ENCODE data around the gene TOMT.
"Not testable (repeated sequence)": the region's sequence is repeated elsewhere in the genome, so short reads cannot be mapped to it uniquely, and the experiment has no call there.

The TOMT gene

DNA sequence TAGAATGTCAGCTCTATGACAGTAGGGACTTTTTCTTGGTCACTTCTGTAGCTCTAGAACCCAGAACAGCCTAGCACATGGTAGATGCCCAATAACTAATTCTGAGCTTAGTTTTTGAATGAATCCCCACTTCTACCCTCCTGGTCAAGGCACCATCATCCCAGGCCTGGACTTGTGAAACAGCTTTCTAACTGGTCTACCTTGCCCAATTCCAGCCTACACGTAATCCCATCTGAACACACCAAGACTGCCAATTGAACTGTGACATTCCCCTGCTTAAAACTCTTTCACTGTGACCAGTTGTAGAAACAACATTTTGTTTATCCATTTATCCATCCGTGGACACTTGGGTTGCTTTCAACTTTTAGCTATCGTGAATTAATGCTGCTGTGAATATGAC lies 23.7 kb downstream of the TOMT start:
- no peak for DNase-seq

DNA sequence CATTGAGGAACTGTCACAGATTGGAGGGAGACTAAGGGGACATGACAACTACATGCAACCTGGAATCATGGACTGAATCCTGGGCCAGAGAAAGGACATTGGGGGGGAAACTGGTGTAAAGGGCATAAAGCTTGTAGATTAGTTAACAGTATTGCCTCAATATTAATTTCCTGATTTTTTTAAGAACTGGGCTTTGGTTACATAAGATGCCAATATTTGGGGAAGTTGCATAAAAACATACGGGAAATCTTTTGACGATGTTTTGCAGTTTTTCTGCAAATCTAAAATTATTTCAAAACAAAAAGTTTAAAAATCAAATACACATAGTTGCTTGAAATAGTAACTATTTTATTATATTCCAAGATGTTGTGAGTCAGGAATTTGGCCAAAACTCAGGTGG lies 26.9 kb downstream of the TOMT start:
- no peak for DNase-seq

DNA sequence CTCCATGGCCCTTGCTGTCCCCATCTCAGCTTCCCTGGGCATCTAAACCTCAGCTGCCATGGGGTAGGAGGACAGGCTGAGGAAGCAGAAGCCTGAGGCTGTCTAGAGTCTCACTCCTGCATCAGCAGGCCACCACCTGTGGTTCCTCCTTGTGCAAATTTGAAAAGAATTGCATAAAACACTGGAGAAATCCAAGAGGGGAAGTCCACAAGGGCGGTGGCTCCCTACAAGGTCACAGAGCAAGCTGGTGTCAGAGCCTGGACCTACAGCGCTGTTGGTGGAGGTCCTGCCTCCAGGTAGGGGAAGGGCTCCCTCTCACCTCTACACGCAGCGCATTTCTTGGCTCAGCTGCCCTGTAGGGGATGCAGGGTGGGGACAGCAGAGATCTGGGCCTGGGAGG lies 29.7 kb downstream of the TOMT start, which contains the start of gene FOLR3:
Gene FOLR3, plus strand, starts transcription at position 253 of the 400 bp plus-strand sequence. CDS start 228 bp downstream, outside the sequence.
- DNase-seq = not testable (repeated sequence)

DNA sequence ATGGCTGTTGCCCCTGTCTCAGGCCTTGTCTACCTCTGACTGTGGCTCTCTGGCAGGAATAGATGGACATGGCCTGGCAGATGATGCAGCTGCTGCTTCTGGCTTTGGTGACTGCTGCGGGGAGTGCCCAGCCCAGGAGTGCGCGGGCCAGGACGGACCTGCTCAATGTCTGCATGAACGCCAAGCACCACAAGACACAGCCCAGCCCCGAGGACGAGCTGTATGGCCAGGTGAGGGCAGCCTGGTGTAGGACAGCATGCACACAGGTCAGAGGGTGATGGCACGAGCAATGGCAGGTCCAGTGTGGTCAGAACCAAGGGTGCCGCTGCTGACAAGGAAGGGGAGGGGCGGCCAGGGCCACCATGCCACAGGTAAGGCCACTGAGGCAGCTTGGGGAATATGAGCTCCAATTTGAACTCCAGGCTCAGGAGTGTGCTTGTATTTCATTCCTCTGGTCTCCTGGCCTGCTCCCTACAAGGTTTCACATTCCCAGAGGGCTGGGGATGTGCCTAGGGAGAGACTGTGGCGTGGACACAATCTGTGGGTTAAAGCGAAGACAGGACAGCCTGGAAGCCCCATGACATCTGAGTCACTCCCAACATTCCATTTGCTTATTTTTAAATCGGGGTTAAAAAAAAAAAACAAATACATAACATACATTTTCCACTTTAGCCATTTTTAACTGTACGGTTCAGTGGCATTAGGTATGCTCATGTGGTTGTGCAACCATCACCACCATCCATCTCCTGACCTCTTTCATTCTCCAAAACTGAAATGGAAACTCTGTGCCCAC lies 30.4 kb downstream of the TOMT start:
- no peak for DNase-seq

DNA sequence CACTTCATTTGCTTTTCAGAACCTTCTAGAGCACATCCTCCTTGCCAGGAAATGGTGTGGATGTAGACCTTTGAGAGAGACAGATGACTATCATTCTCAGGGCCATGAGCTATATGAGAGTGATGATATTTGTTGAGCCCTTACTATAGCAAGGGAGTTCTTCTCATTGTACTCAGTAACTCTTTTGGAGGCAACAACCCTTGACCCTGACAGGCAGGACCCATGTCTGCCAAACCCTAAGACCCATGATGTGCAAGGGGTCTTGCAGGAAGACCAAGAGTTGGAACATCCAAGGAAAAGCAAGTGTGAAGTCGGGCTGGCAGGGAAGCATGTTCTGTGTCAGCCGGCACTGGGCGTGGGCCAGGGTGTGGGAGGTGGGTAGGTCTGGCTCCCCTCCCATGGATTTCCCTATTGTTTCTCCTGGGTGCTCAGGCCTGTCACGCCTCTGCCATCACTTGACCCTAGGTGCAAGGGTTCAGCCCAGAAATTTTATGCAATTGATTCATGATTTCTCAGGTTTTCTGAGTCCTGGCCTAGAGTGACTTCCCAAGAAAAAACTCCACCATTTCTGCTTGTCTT lies 31.0 kb downstream of the TOMT start:
- no peak for DNase-seq

DNA sequence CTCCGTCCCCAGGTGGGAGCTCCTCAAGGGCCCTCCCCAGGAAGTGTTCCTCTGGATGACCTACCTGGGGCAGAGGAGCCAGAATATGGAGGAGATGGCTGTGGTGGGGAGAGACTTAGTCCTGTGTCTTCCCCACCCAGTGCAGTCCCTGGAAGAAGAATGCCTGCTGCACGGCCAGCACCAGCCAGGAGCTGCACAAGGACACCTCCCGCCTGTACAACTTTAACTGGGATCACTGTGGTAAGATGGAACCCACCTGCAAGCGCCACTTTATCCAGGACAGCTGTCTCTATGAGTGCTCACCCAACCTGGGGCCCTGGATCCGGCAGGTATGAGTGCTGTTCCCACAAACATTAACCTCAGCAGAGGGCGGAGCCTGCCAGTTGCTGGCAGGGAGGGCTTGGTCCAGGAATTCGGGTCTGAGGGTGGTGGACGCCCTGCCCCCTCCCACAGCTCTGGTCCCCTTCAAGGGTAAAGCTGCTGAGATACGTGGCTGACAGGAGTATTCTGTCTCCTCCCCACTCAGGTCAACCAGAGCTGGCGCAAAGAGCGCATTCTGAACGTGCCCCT lies 33.2 kb downstream of the TOMT start:
- no peak for DNase-seq

DNA sequence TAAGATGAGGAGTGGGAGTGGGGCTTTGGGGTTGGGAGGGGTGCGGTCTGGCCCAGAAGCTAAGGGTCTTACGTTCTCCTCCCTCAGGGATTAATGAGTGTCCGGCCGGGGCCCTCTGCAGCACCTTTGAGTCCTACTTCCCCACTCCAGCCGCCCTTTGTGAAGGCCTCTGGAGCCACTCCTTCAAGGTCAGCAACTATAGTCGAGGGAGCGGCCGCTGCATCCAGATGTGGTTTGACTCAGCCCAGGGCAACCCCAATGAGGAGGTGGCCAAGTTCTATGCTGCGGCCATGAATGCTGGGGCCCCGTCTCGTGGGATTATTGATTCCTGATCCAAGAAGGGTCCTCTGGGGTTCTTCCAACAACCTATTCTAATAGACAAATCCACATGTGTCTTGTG lies 33.8 kb downstream of the TOMT start:
- no peak for DNase-seq

DNA sequence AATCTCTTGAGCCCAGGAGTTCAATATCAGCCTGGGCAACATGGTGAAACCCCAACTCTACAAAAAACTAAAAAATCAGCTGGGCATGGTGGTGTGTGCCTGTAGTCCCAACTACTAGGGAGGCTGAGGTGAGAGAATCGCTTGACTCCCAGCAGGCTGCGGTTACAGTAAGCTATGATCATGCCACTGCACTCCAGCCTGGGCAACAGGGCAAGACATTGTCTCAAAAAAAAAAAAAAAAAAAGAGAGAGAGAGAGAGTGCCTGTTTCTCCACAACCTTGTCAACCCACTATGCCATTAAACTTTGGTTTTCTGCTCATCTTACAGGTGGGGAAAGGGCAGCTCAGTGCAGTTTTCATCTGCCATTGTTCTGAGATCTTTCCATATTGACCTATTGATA lies 34.9 kb downstream of the TOMT start:
- DNase-seq = no peak

DNA sequence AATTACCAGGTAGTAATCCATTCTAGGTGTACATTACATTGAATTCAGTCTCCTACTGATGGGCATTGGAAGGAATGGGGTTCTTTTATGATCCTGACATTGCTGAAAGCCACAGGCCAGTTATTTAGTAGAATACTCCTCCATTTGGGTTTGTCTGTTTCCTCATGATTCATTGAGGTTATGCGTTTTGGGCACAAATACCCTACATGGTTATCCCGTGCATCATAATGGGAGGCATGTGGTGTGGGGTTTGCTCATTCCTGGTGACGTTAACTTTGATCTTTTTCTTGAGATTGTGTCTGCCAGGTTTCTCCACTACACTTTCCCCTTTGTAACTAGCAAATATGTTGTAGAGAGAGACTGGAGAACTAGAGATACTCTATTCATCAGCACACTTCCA lies 35.3 kb downstream of the TOMT start:
- DNase-seq = no peak

DNA sequence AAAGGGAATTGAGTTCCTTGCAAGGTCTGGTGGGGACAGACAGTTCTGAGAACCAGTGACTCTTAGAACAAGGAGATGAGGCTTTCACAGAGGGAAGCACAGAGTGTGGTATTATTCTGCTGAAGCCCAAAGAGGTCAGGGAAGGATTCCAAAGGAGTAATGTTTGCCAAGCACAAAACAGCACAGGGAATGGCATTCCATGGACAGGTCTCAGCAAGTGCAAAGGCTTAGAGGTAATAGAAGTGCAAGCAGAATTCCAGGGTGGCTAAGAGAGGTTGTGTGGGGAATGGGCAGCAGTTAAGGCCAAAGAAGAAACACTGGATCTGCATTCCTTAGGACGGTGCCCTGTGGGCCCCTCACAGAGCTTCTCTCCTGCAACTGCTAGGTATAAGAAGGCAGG lies 36.4 kb downstream of the TOMT start:
- not testable (repeated sequence) for DNase-seq

DNA sequence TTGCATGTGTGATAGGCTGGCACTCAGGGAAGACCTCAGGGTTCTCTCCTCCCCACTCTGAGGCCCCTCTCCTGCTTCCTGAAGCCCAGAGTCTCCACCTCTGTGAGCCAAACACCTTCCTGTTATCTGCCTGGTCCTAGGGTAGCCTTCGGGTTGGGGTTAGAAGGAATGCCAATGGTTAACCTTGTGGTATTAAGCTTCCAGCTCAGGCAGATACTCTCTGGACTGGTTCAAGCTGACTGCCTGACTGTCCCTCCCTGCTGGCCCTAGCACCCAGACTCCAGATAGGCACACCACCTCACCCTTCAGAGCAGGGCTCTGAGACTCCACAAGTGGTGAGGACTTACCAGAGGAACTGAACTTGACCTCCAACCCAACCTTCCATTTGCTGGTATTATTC lies 36.8 kb downstream of the TOMT start:
- DNase-seq = not testable (repeated sequence)

DNA sequence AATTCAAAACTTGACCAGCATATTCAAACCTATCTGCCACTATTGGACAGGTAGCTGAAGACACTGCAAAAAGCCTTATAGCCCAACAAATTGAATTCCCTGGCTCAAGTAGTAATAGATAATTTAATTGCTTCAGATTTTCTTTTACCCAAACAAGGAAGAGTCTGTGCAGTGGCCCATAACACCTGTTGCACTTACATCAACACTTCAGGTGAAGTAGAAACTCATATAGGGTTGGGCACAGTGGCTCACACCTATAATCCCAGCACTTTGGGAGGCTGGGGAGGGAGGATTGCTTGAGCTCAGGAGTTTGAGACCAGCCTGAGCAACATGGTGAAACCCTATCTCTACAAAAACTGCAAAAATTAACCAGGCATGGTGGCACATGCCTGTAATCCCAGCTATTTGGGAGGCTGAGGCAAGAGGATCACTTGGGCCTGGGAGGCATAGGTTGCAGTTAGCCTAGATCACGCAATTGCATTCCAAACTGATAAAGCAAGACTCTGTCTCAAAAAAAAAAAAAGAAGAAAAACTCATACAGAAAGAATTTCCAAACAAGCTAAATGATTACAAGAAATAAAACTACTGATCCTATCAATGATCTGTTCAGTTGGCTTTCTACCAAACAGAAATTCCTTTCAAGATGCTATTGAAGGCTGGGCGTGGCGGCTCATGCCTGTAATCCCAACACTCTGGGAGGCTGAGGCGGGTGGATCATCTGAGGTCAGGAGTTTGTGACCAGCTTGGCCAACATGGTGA lies 39.3 kb downstream of the TOMT start:
- DNase-seq = no peak

DNA sequence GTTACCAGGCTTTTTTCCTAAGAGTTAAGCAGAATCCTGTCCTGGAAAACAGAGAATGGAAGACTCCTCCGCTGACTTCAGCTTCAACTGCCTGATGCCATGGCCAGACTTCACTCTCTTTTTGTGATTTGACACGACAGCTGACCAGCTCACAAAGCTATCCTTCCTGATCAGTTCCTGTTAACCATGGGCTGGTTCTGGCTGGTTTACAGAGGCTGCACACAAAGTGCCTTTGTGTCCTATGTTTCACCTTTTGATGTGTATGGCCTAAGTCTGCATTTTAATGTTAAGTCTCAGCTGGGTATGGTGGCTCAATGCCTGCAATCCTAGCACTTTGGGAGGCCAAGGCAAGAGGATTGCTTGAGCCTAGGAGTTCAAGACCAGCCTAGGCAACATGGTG lies 40.9 kb downstream of the TOMT start:
- no peak for DNase-seq

DNA sequence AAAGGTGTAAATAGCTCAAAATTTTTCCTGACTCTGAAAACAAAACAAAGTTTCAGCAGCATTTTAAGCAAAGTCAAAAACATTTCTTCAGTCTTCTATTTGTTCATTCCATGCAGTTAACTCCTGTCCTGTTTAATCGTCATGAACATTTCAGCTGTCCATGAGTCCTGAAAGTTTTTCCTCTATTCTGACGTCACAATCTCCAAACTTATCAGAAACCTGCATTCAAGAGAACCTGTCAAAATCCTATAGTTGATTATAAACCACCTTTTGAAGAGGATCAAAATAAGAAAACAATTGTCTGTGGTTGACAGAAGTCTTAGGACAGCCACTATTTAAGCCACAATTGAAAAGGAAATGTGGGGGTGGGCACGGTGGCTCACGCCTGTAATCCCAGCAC lies 45.2 kb downstream of the TOMT start:
- DNase-seq = no peak

DNA sequence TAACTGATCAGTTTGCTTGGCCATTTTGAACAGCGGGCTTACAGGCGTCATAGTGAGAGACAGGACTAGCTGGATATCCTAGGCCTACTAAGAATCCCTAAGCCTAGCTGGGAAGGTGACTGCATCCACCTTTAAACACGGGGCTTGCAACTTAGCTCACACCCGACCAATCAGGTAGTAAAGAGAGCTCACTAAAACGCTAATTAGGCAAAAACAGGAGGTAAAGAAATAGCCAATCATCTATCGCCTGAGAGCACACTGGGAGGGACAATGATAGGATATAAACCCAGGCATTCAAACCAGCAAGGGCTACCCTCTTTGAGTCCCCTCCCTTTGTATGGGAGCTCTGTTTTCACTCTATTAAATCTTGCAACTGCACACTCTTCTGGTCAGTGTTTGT lies 48.1 kb downstream of the TOMT start:
- DNase-seq = not testable (repeated sequence)

DNA sequence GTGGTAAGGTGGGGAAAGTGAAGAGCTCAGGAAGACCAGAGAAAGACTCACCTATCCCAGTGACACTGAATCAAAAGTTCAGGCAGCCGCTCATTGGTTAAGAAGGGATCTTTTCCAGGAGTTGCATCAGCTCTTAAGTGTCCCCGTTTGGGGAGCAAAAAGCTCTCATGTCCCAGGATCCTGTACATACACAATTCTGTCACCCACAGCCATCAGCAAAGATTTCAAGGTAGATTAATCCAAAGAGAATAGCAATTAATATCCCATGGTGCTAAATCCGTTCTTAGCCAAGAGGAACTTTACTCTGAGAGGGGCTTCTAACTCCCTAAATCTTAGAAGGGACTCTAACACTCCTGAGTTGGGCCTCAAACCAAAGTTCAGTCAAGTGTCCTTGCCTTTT lies 49.1 kb downstream of the TOMT start:
- DNase-seq = no peak

DNA sequence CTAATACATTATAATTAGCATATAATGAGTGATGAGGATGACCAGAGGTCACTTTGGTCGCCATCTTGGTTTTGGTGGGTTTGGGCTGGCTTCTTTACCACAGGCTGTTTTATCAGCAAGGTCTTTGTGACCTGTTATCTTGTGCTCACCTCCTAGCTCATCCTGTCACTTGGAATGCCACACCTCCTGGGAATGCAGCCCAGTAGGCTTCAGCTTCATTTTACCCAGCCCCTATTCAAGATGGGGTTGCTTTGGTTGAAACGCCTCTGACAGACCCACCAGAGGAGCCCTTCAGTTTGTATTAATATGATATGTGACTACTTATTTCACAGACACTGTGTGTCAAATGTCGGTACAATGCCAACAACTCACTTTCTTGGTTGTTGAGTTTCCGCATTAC lies 50.0 kb downstream of the TOMT start:
- DNase-seq = no peak

DNA sequence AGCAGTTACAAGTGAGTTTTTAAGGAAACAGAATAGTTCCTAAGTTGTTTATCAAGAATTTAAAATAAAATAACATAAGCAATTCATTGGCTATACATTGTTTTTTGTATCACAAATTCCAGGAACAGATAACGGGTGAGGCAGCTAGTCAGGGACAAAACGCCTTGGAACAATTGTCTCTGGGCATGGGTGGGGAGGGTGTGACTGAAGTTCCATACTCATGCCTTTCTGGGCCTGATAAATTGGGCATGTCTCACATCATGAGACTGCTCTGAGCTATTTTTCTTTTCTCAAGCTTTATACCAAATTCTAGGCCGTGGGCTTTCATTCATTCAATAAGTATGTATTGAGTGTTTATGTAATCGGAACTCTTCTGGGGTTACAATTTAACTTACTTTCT lies 51.4 kb downstream of the TOMT start:
- DNase-seq = no peak
